ENCODE results near the gene FGF18. TPM values are rescaled to one million over a fixed set of nuclear protein-coding genes. Genes with fewer than 3 reads are reported as not detected.

FGF18 gene
- total and polyA plus RNA-seq, 2 experiments from 2014 or later, result 0.09 TPM; not detected in 1

DNA sequence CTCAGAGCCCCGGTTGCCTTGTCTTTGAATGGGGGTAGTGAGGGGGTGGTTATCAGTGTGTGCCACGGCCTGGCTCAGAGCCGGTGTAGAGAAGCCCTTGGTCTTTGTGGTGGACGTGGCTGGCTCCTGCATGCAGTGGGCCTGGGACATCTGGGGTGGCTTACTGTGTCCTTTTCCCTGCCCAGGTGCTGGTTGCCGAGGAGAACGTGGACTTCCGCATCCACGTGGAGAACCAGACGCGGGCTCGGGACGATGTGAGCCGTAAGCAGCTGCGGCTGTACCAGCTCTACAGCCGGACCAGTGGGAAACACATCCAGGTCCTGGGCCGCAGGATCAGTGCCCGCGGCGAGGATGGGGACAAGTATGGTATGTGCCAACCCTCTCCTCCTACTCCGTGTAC lies 16.5 kb downstream of the FGF18 start:
- TF ChIP-seq EZH2phosphoT487 (IDR thresholded peaks at IDR 0.05; ENCODE audit: insufficient read depth, low read depth), result no peak
- H3K4me1 ChIP-seq (ENCODE audit: insufficient read depth), result no peaks in the 10 kb centered on the region
- in situ Hi-C loops (cut with MboI), result no loop called here
- no peaks in the 10 kb centered on the region for H4K20me1 ChIP-seq (ENCODE audit: insufficient read depth)
- no peak overlapping the region for H3K4me2 ChIP-seq (ENCODE audit: unreplicated experiment)
- no peak overlapping the region for H3K27ac ChIP-seq
- no peak for DNase-seq
- H3K9me3 ChIP-seq (ENCODE audit: low read depth), result no peaks in the 10 kb centered on the region
- H3K9me2 ChIP-seq (ENCODE audit: insufficient read depth), result no peaks in the 10 kb centered on the region
- H3K79me2 ChIP-seq (ENCODE audit: insufficient read depth), result no peaks in the 10 kb centered on the region
- no peaks in the 10 kb centered on the region for H3K36me3 ChIP-seq (ENCODE audit: low read depth)
- H3F3A ChIP-seq (ENCODE audit: insufficient read depth), result no peaks in the 10 kb centered on the region
- H3K9ac ChIP-seq, result no peak overlapping the region
- no peak overlapping the region for H2AFZ ChIP-seq
- H3K27me3 ChIP-seq (replicated peaks; ENCODE audit: insufficient read depth), result no peaks in the 10 kb centered on the region
- 92 to 94% methylated on average over 20 of the region's 20 CpGs for WGBS, 2 experiments (ENCODE audit: low coverage in 1 of 2, low lambda C conversion rate in 2 of 2, missing lambda C conversion rate in 2 of 2)
- no peak overlapping the region for H3K4me3 ChIP-seq

DNA sequence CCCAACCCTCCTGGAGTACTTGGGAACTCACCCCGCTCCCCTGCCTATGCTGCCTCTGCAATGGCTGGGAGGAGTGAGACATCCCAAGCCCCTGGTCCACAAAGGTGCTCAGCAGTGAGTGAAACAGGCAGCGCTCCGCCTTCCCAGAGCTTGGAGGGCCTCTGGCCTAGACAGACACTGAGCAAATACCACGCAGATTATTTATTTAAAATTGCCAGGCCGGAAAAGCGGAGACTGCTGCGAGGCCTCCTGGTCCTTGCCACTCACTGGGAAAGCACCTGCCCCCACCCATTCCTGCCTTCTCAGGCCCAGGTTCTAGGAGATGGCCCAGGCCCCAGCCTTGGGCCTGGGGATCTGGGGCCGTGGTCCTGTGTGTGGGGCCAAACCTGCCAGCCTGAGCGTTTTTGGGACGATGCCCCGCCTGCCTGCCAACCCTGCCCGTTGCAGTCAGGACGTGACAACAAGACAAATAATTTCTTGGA lies 17.4 kb downstream of the FGF18 start:
- Histone ChIP-seq H3K27ac (no peak overlapping the region), H3K4me2 (ENCODE audit: unreplicated experiment) (no peak overlapping the region), H3K4me3 (no peak overlapping the region), H3K9ac (no peak overlapping the region), H2AFZ (no peak overlapping the region), H3K4me1 (ENCODE audit: insufficient read depth) (no peaks in the 10 kb centered on the region), H3K79me2 (ENCODE audit: insufficient read depth) (no peaks in the 10 kb centered on the region), H4K20me1 (ENCODE audit: insufficient read depth) (no peaks in the 10 kb centered on the region), H3K9me3 (ENCODE audit: low read depth) (no peaks in the 10 kb centered on the region), H3F3A (ENCODE audit: insufficient read depth) (no peaks in the 10 kb centered on the region), H3K27me3 (replicated peaks; ENCODE audit: insufficient read depth) (no peaks in the 10 kb centered on the region), H3K9me2 (ENCODE audit: insufficient read depth) (no peaks in the 10 kb centered on the region), H3K36me3 (ENCODE audit: low read depth) (no peaks in the 10 kb centered on the region)
- TF ChIP-seq EZH2 (IDR thresholded peaks at IDR 0.05; ENCODE audit: insufficient read depth, poor library complexity, severe bottlenecking), result no peak
- TF ChIP-seq EZH2phosphoT487 (IDR thresholded peaks at IDR 0.05; ENCODE audit: insufficient read depth, low read depth), result no peak
- 82 to 93% methylated on average over 13 of the region's 13 CpGs for WGBS, 2 experiments (ENCODE audit: low coverage in 1 of 2, low lambda C conversion rate in 2 of 2, missing lambda C conversion rate in 2 of 2)
- in situ Hi-C loops (cut with MboI), result no loop called here
- DNase-seq, result no peak

DNA sequence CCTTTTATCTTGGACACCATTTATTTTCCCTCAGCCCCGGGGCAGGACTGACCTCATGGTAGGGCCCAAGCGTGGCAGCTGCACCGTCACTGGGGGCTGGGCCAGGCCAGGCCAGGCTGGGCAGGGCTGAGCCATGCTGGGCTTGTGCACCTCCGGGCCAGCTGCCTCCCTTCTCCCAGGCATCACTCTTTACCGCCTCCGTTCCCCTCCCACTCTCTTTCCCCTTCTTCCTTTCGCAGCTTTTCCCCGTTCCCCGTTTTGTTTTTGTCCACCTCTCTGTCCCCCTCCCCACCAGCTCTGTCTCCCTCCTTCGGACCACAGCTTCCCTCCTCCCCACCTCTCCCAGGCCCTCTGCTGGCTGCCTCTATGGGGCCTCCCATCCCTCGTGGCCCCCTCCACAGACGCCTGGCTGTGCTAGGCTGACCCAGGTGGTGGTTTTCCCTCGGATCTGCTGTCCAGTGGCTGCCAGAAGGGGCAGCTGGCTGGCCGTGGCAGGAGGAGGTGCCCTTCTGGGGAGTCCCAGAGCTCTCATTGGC lies 17.9 kb downstream of the FGF18 start:
- no peaks in the 10 kb centered on the region for H3K79me2 ChIP-seq (ENCODE audit: insufficient read depth)
- H3F3A ChIP-seq (ENCODE audit: insufficient read depth), result no peaks in the 10 kb centered on the region
- no peak overlapping the region for H3K27ac ChIP-seq
- no peak for TF ChIP-seq EZH2 (IDR thresholded peaks at IDR 0.05; ENCODE audit: insufficient read depth, poor library complexity, severe bottlenecking)
- no peak for TF ChIP-seq EZH2phosphoT487 (IDR thresholded peaks at IDR 0.05; ENCODE audit: insufficient read depth, low read depth)
- H3K9ac ChIP-seq, result no peak overlapping the region
- DNase-seq, result no peak
- no peak overlapping the region for H3K4me2 ChIP-seq (ENCODE audit: unreplicated experiment)
- no peaks in the 10 kb centered on the region for H3K9me2 ChIP-seq (ENCODE audit: insufficient read depth)
- no peaks in the 10 kb centered on the region for H3K9me3 ChIP-seq (ENCODE audit: low read depth)
- no peaks in the 10 kb centered on the region for H3K27me3 ChIP-seq (replicated peaks; ENCODE audit: insufficient read depth)
- in situ Hi-C loops (cut with MboI), result no loop called here
- H3K4me1 ChIP-seq (ENCODE audit: insufficient read depth), result no peaks in the 10 kb centered on the region
- 81 to 91% methylated on average over 12 to 14 of the region's 14 CpGs for WGBS, 2 experiments (ENCODE audit: low coverage in 1 of 2, low lambda C conversion rate in 2 of 2, missing lambda C conversion rate in 2 of 2)
- no peaks in the 10 kb centered on the region for H4K20me1 ChIP-seq (ENCODE audit: insufficient read depth)
- no peak overlapping the region for H3K4me3 ChIP-seq
- H2AFZ ChIP-seq, result no peak overlapping the region
- no peaks in the 10 kb centered on the region for H3K36me3 ChIP-seq (ENCODE audit: low read depth)

DNA sequence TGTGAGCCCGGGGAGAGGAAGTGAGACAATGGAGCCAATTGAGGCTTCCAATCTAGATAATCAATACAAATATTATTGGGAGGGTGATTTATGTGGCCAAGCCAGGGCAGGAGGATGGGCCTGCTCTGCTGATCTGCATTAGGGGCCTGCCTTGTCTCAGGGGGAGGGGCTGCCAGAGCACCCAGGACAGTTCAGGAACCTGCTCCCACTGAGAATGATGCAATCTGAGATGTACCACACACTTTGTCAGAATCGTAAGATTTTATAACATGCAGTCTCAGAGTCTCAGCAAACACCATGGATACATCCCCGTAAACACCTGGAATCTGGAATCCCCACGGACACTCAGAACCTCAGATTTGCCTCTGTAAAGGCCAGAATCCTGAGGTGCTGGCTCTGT lies 19.3 kb downstream of the FGF18 start:
- H4K20me1 ChIP-seq (ENCODE audit: insufficient read depth), result no peaks in the 10 kb centered on the region
- no peaks in the 10 kb centered on the region for H3K9me2 ChIP-seq (ENCODE audit: insufficient read depth)
- 87 to 90% methylated on average over 4 of the region's 4 CpGs for WGBS, 2 experiments (ENCODE audit: low coverage in 1 of 2, low lambda C conversion rate in 2 of 2, missing lambda C conversion rate in 2 of 2)
- H3K4me1 ChIP-seq (ENCODE audit: insufficient read depth), result no peaks in the 10 kb centered on the region
- no peak overlapping the region for H3K4me2 ChIP-seq (ENCODE audit: unreplicated experiment)
- H3K27ac ChIP-seq, result no peak overlapping the region
- H3K9ac ChIP-seq, result no peak overlapping the region
- no peaks in the 10 kb centered on the region for H3K9me3 ChIP-seq (ENCODE audit: low read depth)
- no peaks in the 10 kb centered on the region for H3K27me3 ChIP-seq (replicated peaks; ENCODE audit: insufficient read depth)
- in situ Hi-C loops (cut with MboI), result no loop called here
- H3F3A ChIP-seq (ENCODE audit: insufficient read depth), result no peaks in the 10 kb centered on the region
- no peaks in the 10 kb centered on the region for H3K36me3 ChIP-seq (ENCODE audit: low read depth)
- H2AFZ ChIP-seq, result no peak overlapping the region
- no peak for DNase-seq
- H3K4me3 ChIP-seq, result no peak overlapping the region
- no peaks in the 10 kb centered on the region for H3K79me2 ChIP-seq (ENCODE audit: insufficient read depth)
- TF ChIP-seq EZH2phosphoT487 (IDR thresholded peaks at IDR 0.05; ENCODE audit: insufficient read depth, low read depth), result no peak
- TF ChIP-seq EZH2 (IDR thresholded peaks at IDR 0.05; ENCODE audit: insufficient read depth, poor library complexity, severe bottlenecking), result no peak

All from GM23248 (cell line).